Epithelial cell of esophagus (primary cell): Measurements from ENCODE around the gene GFOD1.
A peak's percentile ranks its signal among the peaks of the same experiment; 100 is the strongest.

Experiments used
- DNase-seq: peaks from one replicate; pipeline ENCODE4 v3.0.0; 2010; ENCODE audit warnings: low read depth
- H3K4me3 ChIP-seq: 2 replicates; pipeline ENCODE4 v1.5.1; 2011; ENCODE audit warnings: mild to moderate bottlenecking, low read length, control low read depth
- CTCF ChIP-seq: IDR thresholded peaks from 2 replicates; pipeline ENCODE4 v1.5.1; 2011; ENCODE audit warnings: low read depth, mild to moderate bottlenecking, low read length, control low read depth, inconsistent platforms; ENCODE audit not compliant: insufficient read depth; ENCODE audit errors: missing control alignments

GFOD1 gene

DNA sequence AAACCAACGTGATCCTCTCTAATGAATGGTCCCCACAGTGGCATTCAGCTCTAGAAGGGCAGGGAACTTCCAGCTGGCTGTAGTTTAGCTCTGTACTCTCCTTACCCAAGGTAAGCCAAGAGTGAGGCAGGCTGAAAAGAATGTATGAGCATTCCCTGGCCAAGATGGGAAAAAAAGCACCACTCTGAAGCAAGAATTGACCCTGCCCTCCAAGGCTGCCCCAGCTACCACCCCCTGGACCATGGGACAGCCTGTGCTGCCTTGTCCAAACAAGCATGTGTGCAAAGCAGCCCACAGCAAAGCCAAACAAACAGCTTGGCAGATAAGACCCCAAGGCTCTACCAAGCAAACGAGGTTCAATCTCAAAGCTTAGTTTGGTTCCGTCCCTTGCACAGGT is 73.9 kb downstream of the GFOD1 start:
- TF ChIP-seq CTCF: no peak
- no peak overlapping the region for H3K4me3 ChIP-seq
- no peak for DNase-seq

DNA sequence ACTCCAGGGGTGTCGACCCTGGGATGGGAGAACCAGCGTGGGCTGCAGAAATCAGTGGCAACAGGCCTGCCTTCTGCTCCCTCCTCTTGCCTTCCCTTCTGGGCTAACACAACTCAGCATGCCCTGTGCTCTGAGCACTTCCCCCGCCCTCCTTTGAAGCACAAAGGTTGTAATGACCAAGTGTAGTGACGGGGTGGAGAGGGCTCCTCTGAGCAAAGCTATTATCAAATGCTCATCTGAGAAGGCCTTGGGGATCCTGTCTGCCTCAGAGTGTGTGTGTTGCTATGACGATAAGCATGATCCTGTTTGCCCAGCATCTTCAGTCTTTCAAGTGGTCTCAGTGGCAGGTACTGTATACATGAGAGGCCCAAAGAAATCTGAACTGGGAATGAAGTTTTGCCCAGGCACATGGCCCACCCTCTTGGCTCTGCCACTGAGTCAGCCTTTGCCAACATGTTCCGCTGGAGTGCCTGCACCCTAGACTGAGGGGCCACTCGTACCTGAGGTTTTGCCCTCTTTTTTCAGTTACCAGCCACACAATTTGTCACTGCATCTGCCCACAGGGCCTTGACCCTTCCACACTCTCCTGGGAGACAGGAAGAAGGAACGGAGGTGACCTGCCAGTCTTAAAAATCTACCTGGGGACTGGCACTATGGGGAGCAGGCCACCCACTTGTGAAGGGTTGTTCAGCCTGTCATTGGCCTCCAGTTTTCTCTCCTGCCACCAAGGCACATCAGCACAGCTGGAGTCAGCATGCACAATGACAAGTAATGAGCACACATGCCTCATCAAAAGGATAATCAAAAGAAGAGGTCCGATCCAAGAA is 74.5 kb downstream of the GFOD1 start:
- no peak for DNase-seq
- no peak for TF ChIP-seq CTCF
- H3K4me3 ChIP-seq: no peak overlapping the region

DNA sequence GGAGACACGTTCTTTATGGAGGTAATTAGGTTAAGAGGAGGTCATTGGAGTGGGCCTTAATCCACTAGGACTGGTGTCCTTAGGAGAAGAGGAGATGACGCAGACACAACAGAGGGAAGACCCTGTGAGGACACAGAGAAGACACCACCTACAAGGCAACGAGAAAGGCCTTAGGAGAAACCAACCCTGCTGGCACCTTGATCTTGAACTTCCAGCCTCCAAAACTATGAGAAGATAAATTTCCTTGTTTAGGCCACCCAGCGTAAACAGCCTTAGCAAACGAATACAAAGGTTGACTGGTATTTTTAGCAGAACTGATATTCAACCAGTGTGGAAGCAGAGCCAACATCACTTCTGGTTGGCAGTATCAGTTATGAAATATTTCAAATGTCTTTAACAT is 75.2 kb downstream of the GFOD1 start:
- DNase-seq: no peak
- TF ChIP-seq CTCF: no peak
- H3K4me3 ChIP-seq: no peak overlapping the region

GRCh38 chr6:13411484-13411883 is 75.9 kb downstream of the GFOD1 start:
- DNase-seq: no peak
- no peak for TF ChIP-seq CTCF
- H3K4me3 ChIP-seq: no peak overlapping the region

DNA sequence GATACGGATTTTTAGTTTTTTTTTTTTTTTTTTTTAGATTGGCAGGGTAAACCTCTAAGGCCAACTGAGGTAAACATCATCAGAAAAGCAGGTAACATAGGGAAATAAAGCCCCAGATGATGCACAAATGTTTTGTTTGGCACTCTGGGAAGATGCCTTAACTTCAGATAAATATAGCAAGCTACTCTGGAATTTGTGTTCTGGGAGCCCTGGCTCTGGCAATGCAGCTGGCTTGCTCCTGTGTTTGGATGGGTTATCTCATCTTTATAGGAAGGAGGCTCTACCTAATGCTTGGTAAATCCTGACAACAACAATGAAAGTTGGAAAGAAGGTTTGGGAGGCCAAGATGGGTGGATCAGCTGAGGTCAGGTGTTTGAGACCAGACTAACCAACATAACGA is 77.4 kb downstream of the GFOD1 start:
- DNase-seq: no peak
- TF ChIP-seq CTCF: no peak
- no peak overlapping the region for H3K4me3 ChIP-seq

DNA sequence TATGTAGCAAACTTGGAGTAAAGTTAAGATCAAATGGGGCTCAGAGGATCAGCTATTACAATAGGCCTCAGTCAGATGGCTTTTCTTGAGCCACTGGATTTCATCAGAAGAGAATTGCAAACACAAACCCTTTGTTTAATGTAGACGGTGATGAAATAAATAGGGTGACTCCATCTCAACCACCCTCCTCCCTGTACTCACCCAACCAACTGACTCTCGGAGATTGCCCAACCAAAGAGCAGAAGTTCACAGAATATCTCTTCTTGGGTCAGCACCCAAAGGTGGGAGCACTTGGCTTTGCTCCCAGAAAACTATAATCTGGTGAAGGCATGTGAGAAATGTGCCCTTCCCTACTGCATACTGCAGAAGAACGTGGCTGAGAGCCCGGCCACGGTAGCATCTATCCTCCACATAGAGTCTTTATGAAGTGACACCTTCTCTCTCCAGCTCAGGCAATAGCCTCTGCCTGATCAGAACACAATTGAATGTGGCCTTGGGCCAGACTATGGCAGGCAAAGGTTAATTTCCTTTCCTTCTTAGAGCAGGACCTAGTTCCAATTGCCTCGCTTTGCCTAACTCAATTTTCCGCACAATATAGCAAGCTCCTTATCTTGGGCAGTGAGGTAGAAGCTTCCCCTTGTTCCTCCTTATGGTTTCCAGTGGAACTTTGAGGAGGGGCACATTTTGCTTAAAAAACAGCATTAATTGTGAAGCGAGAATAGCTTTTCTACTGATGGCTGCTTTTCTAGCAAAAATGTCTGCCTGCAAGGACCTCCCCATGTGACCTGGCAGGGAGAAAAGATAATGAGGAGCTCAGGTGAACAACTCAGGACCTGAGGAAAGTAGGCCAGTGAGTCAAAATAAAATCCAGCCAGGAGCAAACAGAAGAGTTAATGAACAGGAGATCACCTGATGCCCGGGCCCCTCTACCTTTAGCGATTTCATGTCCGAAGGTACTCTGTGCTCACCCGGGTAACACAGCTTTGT is 79.4 kb downstream of the GFOD1 start:
- no peak overlapping the region for H3K4me3 ChIP-seq
- no peak for TF ChIP-seq CTCF
- peak; percentile 98 for DNase-seq
